ENCODE measurements around the gene S1PR5. TPM values are rescaled to one million over a fixed set of nuclear protein-coding genes. Genes with fewer than 3 reads are reported as not detected.

Gene S1PR5
- total RNA-seq (not detected), polyA plus RNA-seq (under 1 TPM in 3 of 4 donors, not detected in 1; 0.17 to 0.31 (median 0.30) TPM)

- Mint-ChIP-seq H3K36me3 (peaks cover 3% of the 10 kb centered on the region), H3K9me3 (peaks cover 0 to 2% (median 0%) of the 10 kb centered on the region in 7 donors), H3K27ac (no peak within 1 kb of the TSS), H3K4me3 (peak within 1 kb of the TSS; percentile 56 to 79 (median 74)), H3K27me3 (peaks cover 67% of the 10 kb centered on the region), H3K4me1 (peaks cover 3 to 30% (median 13%) of the 10 kb centered on the region in 4 donors)
- ATAC-seq (ENCODE audit: low read depth in 2 of 2) (no peak), DNase-seq (no peak)
- Histone ChIP-seq H3K4me3 (ENCODE audit: low read depth, low read length) (no peak within 1 kb of the TSS), H3K4me1 (ENCODE audit: control insufficient read depth, insufficient read depth, low read length, poor library complexity, severe bottlenecking) (peaks cover 28% of the 10 kb centered on the region), H3K36me3 (ENCODE audit: control insufficient read depth, insufficient read depth, low read length) (no peaks in the 10 kb centered on the region), H3K27ac (ENCODE audit: insufficient read depth, low read length, poor library complexity, severe bottlenecking) (no peak within 1 kb of the TSS), H3K9me3 (ENCODE audit: control insufficient read depth in 2 of 2, low read length in 2 of 2) (no peaks in the 10 kb centered on the region), H3K27me3 (ENCODE audit: control insufficient read depth, insufficient read depth, low read length) (peaks cover 26% of the 10 kb centered on the region)
Observed at GRCh38 chr19:10517361-10517759, at the start of gene S1PR5. Gene S1PR5, minus strand, starts transcription at chr19:10517447. Its CDS starts 2,436 bp downstream, at chr19:10515011.

- Mint-ChIP-seq H3K4me1 (peaks cover 8 to 51% (median 30%) of the 10 kb centered on the region in 4 donors), H3K27ac (peak overlapping the region; percentile 96 to 99 (median 99)), H3K4me3 (peak overlapping the region; percentile 94 to 97 (median 94)), H3K27me3 (peaks cover 13% of the 10 kb centered on the region), H3K36me3 (no peaks in the 10 kb centered on the region), H3K9me3 (peaks cover 0 to 2% (median 0%) of the 10 kb centered on the region in 7 donors)
- peaks cover 5% of the 10 kb centered on the region for H3K36me3 ChIP-seq (ENCODE audit: control insufficient read depth, insufficient read depth, low read length)
- ATAC-seq (ENCODE audit: low read depth in 2 of 2) (no peak), DNase-seq (peak; percentile 39 to 69 (median 65))
- no peaks in the 10 kb centered on the region for H3K27me3 ChIP-seq (ENCODE audit: control insufficient read depth, insufficient read depth, low read length)
- H3K4me1 ChIP-seq (ENCODE audit: control insufficient read depth, insufficient read depth, low read length, poor library complexity, severe bottlenecking): peaks cover 44% of the 10 kb centered on the region
- no peaks in the 10 kb centered on the region for H3K9me3 ChIP-seq (ENCODE audit: control insufficient read depth in 2 of 2, low read length in 2 of 2)
- peak overlapping the region; percentile 91 for H3K27ac ChIP-seq (ENCODE audit: insufficient read depth, low read length, poor library complexity, severe bottlenecking)
- peak overlapping the region; percentile 88 for H3K4me3 ChIP-seq (ENCODE audit: low read depth, low read length)
Observed at GRCh38 chr19:10566658-10567410, 49.6 kb upstream of the S1PR5 start.

GRCh38 chr19:10566408-10566657, 49.1 kb upstream of the S1PR5 start:
- peak overlapping the region; percentile 91 for H3K27ac ChIP-seq (ENCODE audit: insufficient read depth, low read length, poor library complexity, severe bottlenecking)
- DNase-seq (no peak), ATAC-seq (ENCODE audit: low read depth in 2 of 2) (no peak)
- Mint-ChIP-seq H3K4me1 (peaks cover 8 to 56% (median 30%) of the 10 kb centered on the region in 4 donors), H3K36me3 (peaks cover 1% of the 10 kb centered on the region), H3K4me3 (peak overlapping the region; percentile 94 to 97 (median 94)), H3K27me3 (peaks cover 13% of the 10 kb centered on the region), H3K27ac (peak overlapping the region; percentile 96 to 99 (median 99)), H3K9me3 (peaks cover 0 to 2% (median 0%) of the 10 kb centered on the region in 7 donors)
- H3K27me3 ChIP-seq (ENCODE audit: control insufficient read depth, insufficient read depth, low read length): no peaks in the 10 kb centered on the region
- peaks cover 44% of the 10 kb centered on the region for H3K4me1 ChIP-seq (ENCODE audit: control insufficient read depth, insufficient read depth, low read length, poor library complexity, severe bottlenecking)
- peaks cover 5% of the 10 kb centered on the region for H3K36me3 ChIP-seq (ENCODE audit: control insufficient read depth, insufficient read depth, low read length)
- H3K9me3 ChIP-seq (ENCODE audit: control insufficient read depth in 2 of 2, low read length in 2 of 2): no peaks in the 10 kb centered on the region
- H3K4me3 ChIP-seq (ENCODE audit: low read depth, low read length): peak overlapping the region; percentile 88

DNA sequence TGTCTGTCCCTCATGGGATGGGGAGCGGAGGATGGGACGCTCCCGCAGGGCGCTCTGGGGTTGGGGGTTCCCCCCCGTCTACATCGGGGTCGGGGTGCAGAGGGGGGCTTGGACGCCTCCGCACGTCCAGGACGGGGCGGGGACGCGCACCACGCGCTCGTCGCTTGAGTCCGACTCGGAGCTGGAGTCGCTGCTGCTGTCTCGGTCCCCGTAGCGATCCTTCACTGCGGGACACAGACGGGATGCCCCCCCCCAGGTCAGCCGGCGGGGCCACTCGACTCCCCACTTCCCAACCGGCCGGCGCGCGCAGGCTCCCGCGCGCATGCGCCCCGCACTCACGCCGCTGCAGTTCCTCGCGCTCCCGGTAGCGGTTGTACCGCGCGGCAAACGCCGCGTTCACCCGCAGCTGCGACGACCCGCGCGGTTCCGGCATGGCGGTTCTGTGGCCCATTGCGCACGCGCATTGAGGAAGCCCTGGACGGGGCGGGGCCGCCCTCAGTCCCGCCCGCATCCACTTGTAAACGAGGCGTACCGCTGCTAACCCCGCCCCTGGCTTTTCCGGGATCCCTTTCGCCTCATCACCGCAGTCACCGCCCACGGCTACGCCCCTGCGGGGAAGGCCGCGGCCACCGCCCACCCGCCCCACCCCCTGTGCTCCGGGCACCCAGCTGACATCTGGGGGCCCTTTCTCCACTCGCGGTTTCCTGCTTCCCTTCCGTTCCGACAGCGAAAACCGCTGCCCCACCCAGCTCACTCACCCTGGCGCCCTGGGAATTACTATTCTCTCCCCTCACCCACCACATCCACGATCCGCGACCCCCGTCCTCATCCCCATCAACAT, 48.5 kb upstream of the S1PR5 start, which contains the start of gene KRI1:
TSS of gene KRI1 (minus strand) at position 444 of the 841 bp plus-strand sequence. CDS start at position 433, 11 bp downstream.
- H3K36me3 ChIP-seq (ENCODE audit: control insufficient read depth, insufficient read depth, low read length): peaks cover 8% of the 10 kb centered on the region
- Mint-ChIP-seq H3K27me3 (peaks cover 13% of the 10 kb centered on the region), H3K4me1 (peaks cover 8 to 58% (median 30%) of the 10 kb centered on the region in 4 donors), H3K36me3 (peaks cover 3% of the 10 kb centered on the region), H3K4me3 (peak within 1 kb of the TSS; percentile 94 to 97 (median 94)), H3K27ac (peak within 1 kb of the TSS; percentile 96 to 99 (median 99)), H3K9me3 (peaks cover 0 to 2% (median 0%) of the 10 kb centered on the region in 7 donors)
- no peaks in the 10 kb centered on the region for H3K9me3 ChIP-seq (ENCODE audit: control insufficient read depth in 2 of 2, low read length in 2 of 2)
- H3K4me1 ChIP-seq (ENCODE audit: control insufficient read depth, insufficient read depth, low read length, poor library complexity, severe bottlenecking): peaks cover 44% of the 10 kb centered on the region
- DNase-seq (peak; percentile 99), ATAC-seq (ENCODE audit: low read depth in 2 of 2) (peak; percentile 52 to 56)
- H3K4me3 ChIP-seq (ENCODE audit: low read depth, low read length): peak within 1 kb of the TSS; percentile 88
- peak within 1 kb of the TSS; percentile 91 for H3K27ac ChIP-seq (ENCODE audit: insufficient read depth, low read length, poor library complexity, severe bottlenecking)
- no peaks in the 10 kb centered on the region for H3K27me3 ChIP-seq (ENCODE audit: control insufficient read depth, insufficient read depth, low read length)

DNA sequence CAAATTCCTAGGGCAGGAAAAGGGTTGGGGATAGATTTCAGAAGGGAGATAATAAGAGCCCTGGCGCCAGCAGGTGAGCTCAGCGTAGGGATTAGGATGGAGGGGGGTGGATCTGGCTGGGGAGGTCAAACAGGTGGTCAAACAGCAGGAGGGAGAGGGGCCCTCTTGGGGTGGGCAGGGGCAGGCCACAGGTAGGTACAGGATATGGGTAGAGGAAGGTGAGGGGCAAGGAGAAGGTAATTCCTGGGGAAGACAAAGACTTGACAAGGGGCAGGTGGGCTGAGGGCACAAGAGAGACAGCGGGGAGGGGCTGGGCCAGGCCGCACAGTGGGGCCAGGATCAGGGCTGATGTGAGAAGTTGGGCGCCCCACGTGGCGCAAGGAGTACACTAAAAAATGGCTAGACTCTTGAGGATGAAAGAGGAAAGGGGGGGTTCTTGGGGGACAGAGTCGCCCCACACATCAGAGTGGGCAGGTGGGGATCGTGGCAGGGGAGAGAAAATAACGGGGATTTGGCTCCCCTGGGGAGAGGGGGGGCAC, 47.9 kb upstream of the S1PR5 start:
- ATAC-seq (ENCODE audit: low read depth in 2 of 2): no peak
- DNase-seq: peak; percentile 27 to 76 (median 43)
- H3K4me1 Mint-ChIP-seq: peaks cover 8 to 56% (median 31%) of the 10 kb centered on the region in 4 donors
- peaks cover 44% of the 10 kb centered on the region for H3K4me1 ChIP-seq (ENCODE audit: control insufficient read depth, insufficient read depth, low read length, poor library complexity, severe bottlenecking)
- H3K9me3 ChIP-seq (ENCODE audit: control insufficient read depth in 2 of 2, low read length in 2 of 2): no peaks in the 10 kb centered on the region
- H3K27ac Mint-ChIP-seq: peak overlapping the region; percentile 96 to 99 (median 99)
- H3K9me3 Mint-ChIP-seq: peaks cover 0 to 2% (median 0%) of the 10 kb centered on the region in 7 donors
- no peaks in the 10 kb centered on the region for H3K27me3 ChIP-seq (ENCODE audit: control insufficient read depth, insufficient read depth, low read length)
- peak overlapping the region; percentile 94 to 97 (median 94) for H3K4me3 Mint-ChIP-seq
- H3K27me3 Mint-ChIP-seq: peaks cover 13% of the 10 kb centered on the region
- peaks cover 3% of the 10 kb centered on the region for H3K36me3 Mint-ChIP-seq
- peak overlapping the region; percentile 91 for H3K27ac ChIP-seq (ENCODE audit: insufficient read depth, low read length, poor library complexity, severe bottlenecking)
- H3K4me3 ChIP-seq (ENCODE audit: low read depth, low read length): peak overlapping the region; percentile 55
- peaks cover 15% of the 10 kb centered on the region for H3K36me3 ChIP-seq (ENCODE audit: control insufficient read depth, insufficient read depth, low read length)

- Histone ChIP-seq H3K4me3 (ENCODE audit: low read depth, low read length) (no peak overlapping the region), H3K27ac (ENCODE audit: insufficient read depth, low read length, poor library complexity, severe bottlenecking) (no peak overlapping the region), H3K27me3 (ENCODE audit: control insufficient read depth, insufficient read depth, low read length) (no peaks in the 10 kb centered on the region), H3K36me3 (ENCODE audit: control insufficient read depth, insufficient read depth, low read length) (peaks cover 32% of the 10 kb centered on the region), H3K4me1 (ENCODE audit: control insufficient read depth, insufficient read depth, low read length, poor library complexity, severe bottlenecking) (peaks cover 33% of the 10 kb centered on the region), H3K9me3 (ENCODE audit: control insufficient read depth in 2 of 2, low read length in 2 of 2) (no peaks in the 10 kb centered on the region)
- peaks cover 7% of the 10 kb centered on the region for H3K27me3 Mint-ChIP-seq
- peak overlapping the region in 1 of 3 donors; percentile 31 for H3K27ac Mint-ChIP-seq
- H3K36me3 Mint-ChIP-seq: peaks cover 12% of the 10 kb centered on the region
- ATAC-seq (ENCODE audit: low read depth in 2 of 2) (no peak), DNase-seq (no peak)
- no peaks in the 10 kb centered on the region for H3K9me3 Mint-ChIP-seq
- H3K4me3 Mint-ChIP-seq: no peak overlapping the region
- H3K4me1 Mint-ChIP-seq: peaks cover 8 to 46% (median 26%) of the 10 kb centered on the region in 4 donors
Observed at GRCh38 chr19:10562609-10563008, 45.4 kb upstream of the S1PR5 start.

DNA sequence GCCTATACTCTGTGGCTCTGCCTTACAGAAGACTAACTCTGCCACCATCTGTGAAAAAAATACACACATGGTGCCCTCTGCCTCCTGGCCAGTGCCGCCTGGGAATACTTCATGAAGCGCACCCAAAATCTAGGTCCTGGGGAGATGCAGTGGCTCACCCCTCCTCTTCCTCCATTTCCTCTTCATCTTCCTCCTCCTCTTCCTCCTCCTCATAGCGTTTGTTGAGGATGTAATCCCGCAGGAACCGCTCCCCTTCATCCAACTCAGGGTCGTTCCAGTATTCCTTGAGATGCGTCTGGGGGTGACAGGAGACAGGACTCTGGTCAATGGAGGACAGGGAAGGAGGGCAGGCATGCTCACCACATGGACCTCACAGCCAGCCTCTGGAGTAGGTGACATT, 42.9 kb upstream of the S1PR5 start:
- Mint-ChIP-seq H3K9me3 (no peaks in the 10 kb centered on the region), H3K4me3 (peak overlapping the region in 1 of 4 donors; percentile 21)

More for the DNA sequence above, 42.9 kb upstream of the S1PR5 start:
- Mint-ChIP-seq H3K27me3 (no peaks in the 10 kb centered on the region), H3K27ac (no peak overlapping the region), H3K4me1 (peaks cover 0 to 36% (median 10%) of the 10 kb centered on the region in 4 donors), H3K36me3 (peaks cover 17% of the 10 kb centered on the region)
- no peaks in the 10 kb centered on the region for H3K27me3 ChIP-seq (ENCODE audit: control insufficient read depth, insufficient read depth, low read length)
- peaks cover 50% of the 10 kb centered on the region for H3K36me3 ChIP-seq (ENCODE audit: control insufficient read depth, insufficient read depth, low read length)
- H3K27ac ChIP-seq (ENCODE audit: insufficient read depth, low read length, poor library complexity, severe bottlenecking): no peak overlapping the region
- DNase-seq (no peak), ATAC-seq (ENCODE audit: low read depth in 2 of 2) (no peak)
- no peak overlapping the region for H3K4me3 ChIP-seq (ENCODE audit: low read depth, low read length)
- no peaks in the 10 kb centered on the region for H3K9me3 ChIP-seq (ENCODE audit: control insufficient read depth in 2 of 2, low read length in 2 of 2)
- peaks cover 21% of the 10 kb centered on the region for H3K4me1 ChIP-seq (ENCODE audit: control insufficient read depth, insufficient read depth, low read length, poor library complexity, severe bottlenecking)

Data from CD4-positive, CD25-positive, alpha-beta regulatory T cell (primary cell).